HPDE6-E6E7 (cell line): Measurements from ENCODE around the gene PTPRD.
"Not testable (repeated sequence)": the region's sequence is repeated elsewhere in the genome, so short reads cannot be mapped to it uniquely, and the experiment has no call there.

ENCODE experiments used
- DNase-seq: peaks from one replicate; pipeline ENCODE4 v3.0.0; 2011; ENCODE audit warnings: missing footprints; ENCODE audit errors: extremely low spot score

Gene PTPRD

DNA sequence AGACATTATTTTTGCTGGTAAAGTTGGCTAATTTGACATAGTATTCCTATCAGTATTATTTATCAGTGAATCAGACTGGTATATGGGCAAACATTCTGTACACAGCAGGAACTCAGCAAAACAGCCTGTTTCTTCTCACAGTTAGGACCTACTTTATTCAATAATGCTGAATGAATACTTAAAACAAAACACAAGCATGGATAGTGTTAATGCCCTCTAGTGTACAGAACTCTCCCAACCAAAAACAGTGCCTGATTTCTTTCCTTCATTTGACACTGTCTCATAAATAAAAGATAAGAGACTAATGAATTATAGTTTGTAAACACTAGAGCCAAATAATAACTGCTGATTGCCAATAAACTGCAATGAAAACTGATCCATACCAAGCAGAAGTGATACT lies 1113.3 kb downstream of the PTPRD start:
- no peak for DNase-seq

GRCh38 chr9:9498846-9499245 lies 1114.0 kb downstream of the PTPRD start:
- DNase-seq: no peak

- no peak for DNase-seq
These were observed 1114.7 kb downstream of the PTPRD start for GRCh38 chr9:9498128-9498527.

GRCh38 chr9:9494336-9494735 lies 1118.5 kb downstream of the PTPRD start:
- no peak for DNase-seq

GRCh38 chr9:9492506-9492905 lies 1120.3 kb downstream of the PTPRD start:
- no peak for DNase-seq

DNA sequence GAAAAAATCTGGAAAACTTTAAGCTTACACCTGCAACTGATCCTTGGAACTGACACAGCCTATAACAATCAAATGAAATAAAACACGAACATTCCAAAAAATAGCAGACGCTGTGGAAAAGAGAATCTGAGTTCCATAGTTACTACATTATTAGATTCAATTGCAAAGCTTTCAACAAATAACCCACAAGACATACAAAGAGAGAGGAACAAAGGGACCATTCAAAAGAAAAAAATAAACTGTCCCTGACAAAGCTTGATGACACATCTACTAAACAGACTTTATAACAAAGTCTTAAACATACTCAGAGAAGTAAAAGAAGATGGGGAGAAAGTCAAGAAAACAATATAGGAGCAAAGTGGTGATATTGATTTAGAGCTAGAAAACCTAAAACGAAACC lies 1123.6 kb downstream of the PTPRD start:
- DNase-seq: no peak

DNA sequence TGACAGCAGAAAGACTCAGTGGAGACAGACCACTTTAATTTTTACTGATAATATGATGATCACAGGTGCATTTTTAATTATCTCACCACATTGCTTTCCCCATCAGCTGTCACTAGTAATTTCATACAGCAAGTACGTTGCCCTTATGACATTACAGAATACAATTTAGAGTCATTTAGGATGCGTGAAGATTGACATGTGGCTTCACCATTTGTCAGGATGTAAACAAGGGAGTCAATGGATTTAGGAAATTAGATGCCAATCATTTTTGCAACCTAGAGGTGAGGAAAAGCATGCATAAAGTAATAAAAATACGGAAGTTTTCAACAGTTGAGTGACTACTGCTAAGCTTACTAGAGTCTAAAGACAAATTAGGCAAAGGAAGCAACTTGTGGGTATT lies 1129.6 kb downstream of the PTPRD start:
- no peak for DNase-seq

DNA sequence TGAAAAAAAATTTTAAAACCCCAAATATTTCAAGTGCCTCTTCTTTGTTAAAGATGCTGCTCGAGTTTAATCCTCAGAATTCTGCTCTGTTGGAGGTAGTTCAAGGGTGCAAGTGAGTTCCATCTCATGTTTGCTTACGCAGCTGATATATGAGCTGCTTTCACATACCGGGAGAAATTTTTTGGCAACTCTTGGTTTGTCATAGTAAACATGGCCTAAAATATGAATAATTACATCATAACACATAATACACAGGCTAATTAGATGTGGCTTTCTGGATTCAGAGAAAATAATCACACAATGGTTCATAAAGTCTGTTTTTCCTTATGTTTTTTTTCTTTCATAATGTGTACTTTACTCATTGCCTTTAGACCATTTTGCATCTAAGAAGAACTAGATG lies 1134.1 kb downstream of the PTPRD start:
- DNase-seq: no peak

DNA sequence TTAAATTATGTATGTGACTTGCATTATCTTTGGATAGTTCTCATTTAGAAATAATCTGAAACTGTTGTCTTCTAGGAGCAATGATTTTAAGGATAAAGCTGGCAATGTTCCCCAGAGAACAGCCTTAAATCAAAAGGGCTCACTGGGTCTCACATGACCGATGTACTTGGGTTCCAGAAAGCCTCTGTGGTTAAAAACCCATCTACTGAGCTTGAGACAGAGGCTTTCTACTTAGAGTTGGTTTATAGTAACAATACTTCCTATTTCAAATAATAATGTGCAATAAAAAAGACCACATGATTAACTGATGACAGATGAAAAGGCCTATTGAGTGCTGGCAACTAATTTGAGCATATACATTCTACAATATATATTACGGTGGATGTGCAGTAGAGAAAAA lies 1143.5 kb downstream of the PTPRD start:
- DNase-seq: no peak

DNA sequence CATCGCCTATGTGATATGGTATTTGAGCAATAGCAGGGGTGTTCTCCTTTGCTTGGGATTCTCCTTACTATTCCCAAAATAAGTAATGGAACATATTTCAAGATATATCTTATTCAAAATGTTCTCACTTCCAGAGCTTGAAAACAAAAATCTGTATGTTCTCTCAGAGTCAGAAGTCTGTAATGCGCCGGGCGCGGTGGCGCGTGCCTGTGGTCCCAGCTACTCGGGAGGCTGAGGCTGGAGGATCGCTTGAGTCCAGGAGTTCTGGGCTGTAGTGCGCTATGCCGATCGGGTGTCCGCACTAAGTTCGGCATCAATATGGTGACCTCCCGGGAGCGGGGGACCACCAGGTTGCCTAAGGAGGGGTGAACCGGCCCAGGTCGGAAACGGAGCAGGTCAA lies 1170.9 kb downstream of the PTPRD start:
- DNase-seq: not testable (repeated sequence)

GRCh38 chr9:9437641-9438040 lies 1175.2 kb downstream of the PTPRD start:
- DNase-seq: no peak

DNA sequence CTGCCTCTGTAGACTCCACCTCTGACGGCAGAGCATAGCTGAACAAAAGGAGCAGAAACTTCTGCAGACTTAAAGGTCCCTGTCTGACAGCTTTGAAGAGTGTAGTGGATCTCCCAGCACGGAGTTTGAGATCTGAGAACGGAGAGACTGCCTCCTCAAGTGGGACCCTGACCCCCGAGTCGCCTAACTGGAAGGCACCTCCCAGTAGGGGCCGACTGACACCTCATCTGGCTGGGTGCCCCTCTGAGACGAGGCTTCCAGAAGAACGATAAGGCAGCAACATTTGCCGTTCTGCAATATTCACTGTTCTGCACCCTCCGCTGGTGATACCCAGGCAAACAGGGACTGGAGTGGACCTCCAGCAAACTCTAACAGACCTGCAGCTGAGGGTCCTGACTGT lies 1186.3 kb downstream of the PTPRD start:
- not testable (repeated sequence) for DNase-seq

GRCh38 chr9:9412241-9412640 lies 1200.6 kb downstream of the PTPRD start:
- no peak for DNase-seq

DNA sequence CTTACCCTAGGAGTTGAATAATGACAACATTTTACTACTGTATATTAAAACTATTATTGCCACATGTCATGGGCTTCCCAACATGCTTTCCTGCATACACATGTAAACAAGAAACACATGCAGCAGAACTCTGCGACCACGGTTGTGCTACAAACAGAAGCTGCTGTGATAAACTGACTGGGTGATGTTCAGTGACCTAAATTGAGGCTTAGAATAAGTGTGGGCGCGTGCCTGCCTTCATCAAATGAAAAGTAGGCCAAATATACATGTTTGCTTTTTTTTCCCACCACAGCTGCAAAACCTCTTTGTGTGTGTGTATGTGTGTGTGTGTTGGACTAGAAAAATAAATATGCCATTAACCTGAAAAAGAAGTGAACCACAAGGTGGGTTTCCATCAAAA lies 1202.1 kb downstream of the PTPRD start:
- DNase-seq: no peak

GRCh38 chr9:9399982-9400381 lies 1212.8 kb downstream of the PTPRD start:
- DNase-seq: no peak

GRCh38 chr9:9396518-9396917 lies 1216.3 kb downstream of the PTPRD start:
- DNase-seq: no peak

DNA sequence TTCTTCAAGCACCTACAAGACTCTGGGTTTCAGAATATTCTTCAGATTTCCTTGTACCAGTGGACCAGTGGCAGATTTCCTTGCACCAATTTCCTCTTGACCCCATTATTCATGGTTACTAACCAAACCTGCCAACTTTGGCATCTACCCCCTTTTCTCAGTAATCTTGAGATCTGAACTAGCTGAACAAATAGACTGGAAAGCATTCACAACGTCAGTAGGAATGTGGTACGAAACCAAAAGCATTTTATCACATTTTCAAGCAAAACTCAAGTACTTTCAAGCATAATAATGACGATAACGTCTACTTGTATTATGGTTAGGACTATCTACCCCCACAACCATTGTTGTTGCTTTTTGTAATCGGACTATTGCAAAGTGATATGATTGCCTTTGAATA lies 1217.3 kb downstream of the PTPRD start:
- no peak for DNase-seq

- DNase-seq: no peak
These were observed 1220.0 kb downstream of the PTPRD start for GRCh38 chr9:9392755-9393154.

DNA sequence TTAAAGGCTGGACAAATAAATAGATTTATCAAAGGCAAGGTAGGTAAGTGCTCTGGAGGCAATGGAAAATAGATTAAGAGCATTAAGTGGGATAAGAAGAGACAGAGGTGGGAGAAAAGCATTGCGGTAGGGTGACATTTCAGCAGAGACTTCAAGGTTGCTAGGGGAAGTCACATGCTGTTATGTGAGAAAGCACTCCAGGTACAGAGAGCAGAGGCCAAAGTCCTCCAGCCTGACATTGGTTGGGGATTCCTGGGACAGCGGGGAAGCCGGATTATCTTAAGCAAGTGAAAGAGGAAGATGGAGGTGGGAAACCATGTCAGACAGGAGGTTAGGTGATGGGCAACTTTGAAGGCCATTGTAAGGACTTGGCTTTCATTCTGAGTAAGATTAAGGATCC lies 1222.9 kb downstream of the PTPRD start:
- DNase-seq: no peak

- DNase-seq: no peak
These were observed 1225.2 kb downstream of the PTPRD start for GRCh38 chr9:9387511-9388115.

GRCh38 chr9:9362332-9362731 lies 1250.5 kb downstream of the PTPRD start:
- no peak for DNase-seq

DNA sequence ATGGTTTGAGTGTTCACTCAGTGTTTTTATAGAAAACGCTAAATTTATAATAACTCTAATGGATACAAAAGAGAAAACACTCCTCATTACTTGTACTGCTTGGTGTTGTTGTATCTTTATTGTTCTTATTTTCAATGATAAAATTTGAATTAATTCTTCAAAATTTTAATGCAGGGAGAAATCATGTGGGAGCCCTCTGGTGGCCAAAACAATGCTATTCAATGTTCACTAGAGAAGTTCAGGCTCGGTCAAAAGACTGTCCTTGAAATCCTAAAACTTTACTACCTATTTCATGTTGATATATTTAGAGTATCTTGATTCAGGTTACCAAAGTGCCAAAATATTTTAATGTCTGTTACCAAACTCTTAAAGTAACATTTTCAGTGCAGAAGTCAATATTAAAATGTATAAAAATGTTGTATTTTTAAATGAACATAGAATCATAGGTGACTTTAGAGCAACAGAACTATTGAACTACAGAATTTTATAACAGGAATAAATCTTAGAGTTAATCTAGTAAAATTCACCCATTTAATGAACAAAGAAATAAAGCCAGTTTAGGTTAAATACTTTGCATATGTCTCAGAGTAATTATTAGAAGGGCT lies 1259.8 kb downstream of the PTPRD start:
- no peak for DNase-seq

DNA sequence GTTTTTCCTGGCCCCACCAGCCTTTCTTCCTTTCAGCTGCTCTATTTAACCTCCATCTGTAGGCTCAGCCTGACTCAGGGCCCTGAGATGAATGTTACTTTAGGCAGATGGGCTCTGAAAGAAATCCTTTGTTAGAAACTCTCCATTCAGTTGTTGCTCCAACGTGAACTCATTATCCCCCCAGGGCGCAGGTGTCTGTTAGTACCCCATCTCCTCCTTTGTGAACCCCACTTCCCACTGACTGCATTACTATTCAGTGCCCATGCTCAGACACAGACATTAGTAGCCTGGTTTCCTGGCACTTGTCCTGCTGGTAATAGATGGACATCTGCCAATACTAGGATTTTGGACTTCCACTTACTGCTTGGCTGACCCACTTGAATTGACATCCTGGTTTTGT lies 1271.6 kb downstream of the PTPRD start:
- DNase-seq: no peak

- DNase-seq: no peak
These were observed 1275.7 kb downstream of the PTPRD start for GRCh38 chr9:9337129-9337528.
